SK-N-SH treated with all-trans-retinoic acid at 6 μM for 48 hours (cell line): ENCODE data around the gene ART5.

Source experiments
- ATAC-seq: fragments of 200-7000 bp; cut with Tn5 transposase; 3 replicates; pipeline ENCODE4 v1.9.1; 2020; ENCODE audit warnings: mild to moderate bottlenecking, moderate library complexity
- ARNTL ChIP-seq: fragments of 450-650 bp; formaldehyde crosslinking; IDR thresholded peaks from 2 replicates; pipeline ENCODE4 v1.5.0; 2020; ENCODE audit warnings: low read depth, mild to moderate bottlenecking, moderate library complexity, borderline replicate concordance
- BACH2 ChIP-seq: fragments of 250-450 bp; sonication (Bioruptor Pico); IDR thresholded peaks from 2 replicates; pipeline ENCODE4 v1.9.0; 2021; ENCODE audit warnings: mild to moderate bottlenecking, borderline replicate concordance
- CREB5 ChIP-seq: fragments of 250-450 bp; sonication (Bioruptor Pico); IDR thresholded peaks from 2 replicates; pipeline ENCODE4 v1.5.1; 2020; ENCODE audit warnings: low read depth, mild to moderate bottlenecking, moderate library complexity
- CSDC2 ChIP-seq: fragments of 250-450 bp; sonication (Bioruptor Pico); IDR thresholded peaks from 2 replicates; pipeline ENCODE4 v1.5.0; 2020; ENCODE audit warnings: mild to moderate bottlenecking, moderate library complexity
- CSRNP3 ChIP-seq: fragments of 250-450 bp; sonication (Bioruptor Pico); IDR thresholded peaks from 2 replicates; pipeline ENCODE4 v1.5.1; 2021; ENCODE audit warnings: mild to moderate bottlenecking, moderate library complexity
- ESRRG ChIP-seq: fragments of 250-450 bp; sonication (Bioruptor Pico); IDR thresholded peaks from 2 replicates; pipeline ENCODE4 v1.6.1; 2021; ENCODE audit warnings: mild to moderate bottlenecking
- GLIS3 ChIP-seq: fragments of 250-450 bp; sonication (Bioruptor Pico); IDR thresholded peaks from 2 replicates; pipeline ENCODE4 v1.5.0; 2020; ENCODE audit warnings: mild to moderate bottlenecking, moderate library complexity
- ISL1 ChIP-seq: fragments of 250-450 bp; sonication (Bioruptor Pico); IDR thresholded peaks from 2 replicates; pipeline ENCODE4 v2.1.2; 2022; ENCODE audit warnings: mild to moderate bottlenecking, moderate library complexity
- OSR1 ChIP-seq: fragments of 250-450 bp; sonication (Bioruptor Pico); IDR thresholded peaks from 2 replicates; pipeline ENCODE4 v1.8.0; 2022; ENCODE audit warnings: moderate library complexity, mild to moderate bottlenecking, inconsistent platforms
- PATZ1 ChIP-seq: fragments of 250-450 bp; sonication (Bioruptor Pico); IDR thresholded peaks from 2 replicates; pipeline ENCODE4 v1.8.0; 2020; ENCODE audit warnings: mild to moderate bottlenecking, moderate library complexity, borderline replicate concordance
- PPARA ChIP-seq: fragments of 250-450 bp; sonication (Bioruptor Pico); IDR thresholded peaks from 2 replicates; pipeline ENCODE4 v1.5.0; 2020; ENCODE audit warnings: mild to moderate bottlenecking, borderline replicate concordance
- RARB ChIP-seq: fragments of 250-450 bp; sonication (Bioruptor Pico); IDR thresholded peaks from 2 replicates; pipeline ENCODE4 v1.8.0; 2021; ENCODE audit warnings: mild to moderate bottlenecking, moderate library complexity
- SNAI2 ChIP-seq: fragments of 250-450 bp; sonication (Bioruptor Pico); IDR thresholded peaks from 2 replicates; pipeline ENCODE4 v1.5.0; 2020; ENCODE audit warnings: mild to moderate bottlenecking, moderate library complexity
- TCF4 ChIP-seq: fragments of 250-450 bp; sonication (Bioruptor Pico); IDR thresholded peaks from 2 replicates; pipeline ENCODE4 v1.8.0; 2021; ENCODE audit warnings: mild to moderate bottlenecking, moderate library complexity, borderline replicate concordance
- TOX ChIP-seq: fragments of 250-450 bp; sonication (Bioruptor Pico); IDR thresholded peaks from 2 replicates; pipeline ENCODE4 v1.8.0; 2021; ENCODE audit warnings: mild to moderate bottlenecking, moderate library complexity, borderline replicate concordance
- TSHZ2 ChIP-seq: fragments of 250-450 bp; sonication (Bioruptor Pico); IDR thresholded peaks from 2 replicates; pipeline ENCODE4 v1.5.0; 2020; ENCODE audit warnings: mild to moderate bottlenecking, moderate library complexity
- ZC3H10 ChIP-seq: fragments of 250-450 bp; sonication (Bioruptor Pico); IDR thresholded peaks from 2 replicates; pipeline ENCODE4 v1.5.1; 2021; ENCODE audit warnings: mild to moderate bottlenecking, moderate library complexity
- ZFP3 ChIP-seq: fragments of 250-450 bp; sonication (Bioruptor Pico); IDR thresholded peaks from 2 replicates; pipeline ENCODE4 v1.5.0; 2020; ENCODE audit warnings: mild to moderate bottlenecking, moderate library complexity
- ZFP30 ChIP-seq: fragments of 450-650 bp; formaldehyde crosslinking; IDR thresholded peaks from 2 replicates; pipeline ENCODE4 v1.5.0; 2022; ENCODE audit warnings: mild to moderate bottlenecking, moderate library complexity
- ZNF70 ChIP-seq: fragments of 450-650 bp; formaldehyde crosslinking; IDR thresholded peaks from 2 replicates; pipeline ENCODE4 v1.5.0; 2020; ENCODE audit warnings: mild to moderate bottlenecking, moderate library complexity
- ZNF8 ChIP-seq: fragments of 450-650 bp; formaldehyde crosslinking; IDR thresholded peaks from 2 replicates; pipeline ENCODE4 v1.5.0; 2020; ENCODE audit warnings: mild to moderate bottlenecking, moderate library complexity

The ART5 gene

DNA sequence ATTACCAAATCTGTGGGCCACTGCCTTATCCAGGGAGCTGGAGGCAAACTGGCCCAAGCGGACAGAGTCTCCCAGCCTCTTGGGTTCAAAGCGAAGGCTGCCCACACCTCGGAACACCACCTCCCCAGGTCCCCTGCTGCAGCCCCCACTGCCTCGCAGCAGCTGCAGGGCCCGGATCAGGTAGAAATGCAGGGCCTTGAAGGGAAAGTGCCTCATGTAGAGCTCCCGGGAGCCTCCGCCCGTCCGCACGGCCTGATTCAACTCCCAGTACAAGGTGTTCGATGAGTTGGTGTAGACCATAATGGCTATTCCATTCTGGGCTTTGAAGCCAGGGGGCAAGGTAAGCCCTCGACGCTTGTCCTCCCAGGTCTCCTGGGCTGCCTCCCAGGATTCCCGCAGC lies 2.0 kb downstream of the ART5 start (continued):
- TF ChIP-seq TOX = no peak

- no peak for TF ChIP-seq ESRRG
- TF ChIP-seq CSDC2 = no peak
- no peak for TF ChIP-seq ARNTL (CRISPR knock-in tag)
- no peak for TF ChIP-seq TOX
- no peak for TF ChIP-seq GLIS3
Measured at GRCh38 chr11:3638513-3638912, 3.3 kb downstream of the ART5 start.

GRCh38 chr11:3637201-3637600 lies 4.6 kb downstream of the ART5 start:
- TF ChIP-seq SNAI2 (CRISPR knock-in tag) (no peak), TSHZ2 (CRISPR knock-in tag) (no peak), RARB (CRISPR knock-in tag) (no peak), ZFP30 (CRISPR knock-in tag) (no peak), PATZ1 (CRISPR knock-in tag) (no peak), CREB5 (CRISPR knock-in tag) (no peak), ESRRG (no peak), TOX (no peak), TCF4 (CRISPR knock-in tag) (no peak), PPARA (CRISPR knock-in tag) (no peak), ZC3H10 (CRISPR knock-in tag) (no peak), ZFP3 (no peak), ISL1 (no peak), CSDC2 (no peak), BACH2 (CRISPR knock-in tag) (no peak), ZNF8 (CRISPR knock-in tag) (no peak), ARNTL (CRISPR knock-in tag) (no peak), OSR1 (CRISPR knock-in tag) (no peak)
- ATAC-seq = no peak

More at GRCh38 chr11:3638513-3638912, 3.3 kb downstream of the ART5 start:
- no peak for ATAC-seq

DNA sequence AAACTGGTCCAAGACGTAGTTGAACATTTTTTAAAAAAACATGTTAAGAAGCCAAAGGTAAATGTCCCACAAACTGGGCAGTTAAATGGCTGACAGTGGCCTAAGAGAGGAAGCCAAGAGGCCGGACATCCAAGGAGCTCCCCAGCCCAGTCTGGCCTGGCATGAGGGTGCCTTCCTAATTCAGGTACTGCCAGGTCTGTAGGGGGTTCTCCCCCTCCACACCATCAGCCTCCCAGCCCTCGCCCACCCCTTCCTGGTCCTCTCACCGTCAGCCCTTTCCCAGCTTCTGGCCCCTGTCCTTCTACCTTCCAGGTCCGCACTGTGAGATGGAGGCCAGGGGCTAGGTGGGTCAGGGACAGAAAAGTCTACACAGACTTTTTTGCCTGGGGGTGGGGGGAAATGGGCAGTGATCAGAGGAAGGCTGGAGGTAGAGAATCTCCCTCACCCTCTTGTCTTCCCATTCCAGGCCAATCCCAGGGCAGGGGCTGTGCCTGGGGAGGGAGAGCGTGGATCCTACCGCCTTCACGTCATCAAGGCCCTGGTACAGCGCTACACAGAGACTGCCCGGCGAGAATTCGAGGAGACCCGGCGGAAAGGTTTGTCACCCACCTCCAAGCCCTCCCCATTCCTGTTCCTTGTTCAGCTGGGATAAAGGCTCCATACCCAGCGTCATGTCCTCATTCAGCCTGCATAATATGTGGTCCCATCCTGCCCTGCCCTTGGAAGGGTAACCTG lies 6.0 kb downstream of the ART5 start:
- ATAC-seq = no peak
- TF ChIP-seq TCF4 (CRISPR knock-in tag) = no peak
- TF ChIP-seq ARNTL (CRISPR knock-in tag) = no peak
- no peak for TF ChIP-seq ZC3H10 (CRISPR knock-in tag)
- no peak for TF ChIP-seq ZNF70 (CRISPR knock-in tag)
- no peak for TF ChIP-seq BACH2 (CRISPR knock-in tag)
- TF ChIP-seq CREB5 (CRISPR knock-in tag) = no peak
- TF ChIP-seq GLIS3 = no peak
- TF ChIP-seq RARB (CRISPR knock-in tag) = no peak
- TF ChIP-seq SNAI2 (CRISPR knock-in tag) = no peak
- TF ChIP-seq PATZ1 (CRISPR knock-in tag) = no peak
- no peak for TF ChIP-seq ZFP3
- TF ChIP-seq ESRRG = no peak
- no peak for TF ChIP-seq CSRNP3 (CRISPR knock-in tag)
- TF ChIP-seq ZNF8 (CRISPR knock-in tag) = no peak
- no peak for TF ChIP-seq TSHZ2 (CRISPR knock-in tag)
- no peak for TF ChIP-seq ISL1
